ENCODE measurements around the gene NARF.

- no peak for TF ChIP-seq CTCF (IDR thresholded peaks at IDR 0.05)
- no peak for TF ChIP-seq EP300 (IDR thresholded peaks at IDR 0.05; ENCODE audit: low read depth)
- TF ChIP-seq POLR2A (IDR thresholded peaks at IDR 0.05): no peak
Measured at GRCh38 chr17:82428546-82428945, 30.0 kb upstream of the NARF start.

Data from transverse colon (tissue), 3 donors.